ENCODE measurements around the gene TPRG1.
"Not testable (repeated sequence)": the region's sequence is repeated elsewhere in the genome, so short reads cannot be mapped to it uniquely, and the experiment has no call there.

The TPRG1 gene

DNA sequence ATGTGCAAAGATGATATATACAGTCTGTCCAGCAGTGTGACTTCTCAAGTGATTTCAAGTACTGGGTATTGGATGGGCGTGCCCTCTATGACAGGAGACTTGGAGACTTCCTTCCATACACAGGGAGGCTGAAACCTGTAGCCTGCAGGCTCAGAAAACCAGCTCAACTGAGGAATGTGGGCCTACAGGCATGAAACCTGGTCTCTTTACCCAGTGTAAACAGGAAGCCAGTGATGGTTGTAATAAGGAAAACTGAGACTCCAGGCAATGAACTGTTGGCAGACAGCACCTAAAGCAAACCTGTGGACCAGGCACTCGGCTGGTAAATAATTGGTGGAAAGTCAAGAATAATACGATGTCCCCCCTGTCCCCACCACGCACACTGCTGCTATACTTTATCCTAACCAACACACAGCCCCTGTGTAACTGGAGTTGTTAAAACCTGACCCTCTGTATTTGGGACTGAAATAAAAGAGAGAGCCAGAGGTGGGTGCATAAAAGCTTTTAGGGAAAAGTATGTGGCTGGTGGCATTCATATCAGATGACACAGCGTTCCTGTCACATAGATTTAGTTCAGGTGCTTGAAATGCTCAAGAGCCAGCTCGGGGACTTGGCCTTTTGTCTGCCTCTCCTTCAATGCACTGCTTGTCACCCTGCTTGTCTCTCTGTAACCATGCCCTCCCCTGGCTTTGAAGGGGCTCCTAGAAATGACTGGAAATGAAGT lies 144.7 kb downstream of the TPRG1 start:
- DNase-seq (ENCODE audit: low spot score): no peak

DNA sequence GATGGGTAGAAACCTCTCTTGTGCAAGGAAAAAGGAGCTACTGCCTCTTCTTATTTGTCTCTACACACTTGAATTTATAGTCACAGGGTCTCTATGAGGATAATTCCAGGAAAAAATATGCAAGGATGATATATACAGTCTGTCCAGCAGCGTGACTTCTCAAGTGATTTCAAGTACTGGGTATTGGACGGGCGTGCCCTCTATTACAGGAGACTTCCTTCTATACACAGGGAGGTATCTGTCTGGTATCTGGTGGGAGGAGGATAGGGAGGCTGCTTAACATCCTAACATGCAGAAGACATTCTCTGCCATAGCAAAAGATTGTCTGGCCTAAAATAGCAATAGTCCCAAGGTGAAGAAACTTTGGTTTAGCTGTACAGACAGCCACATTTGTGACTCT lies 146.1 kb downstream of the TPRG1 start:
- no peak for DNase-seq (ENCODE audit: low spot score)

DNA sequence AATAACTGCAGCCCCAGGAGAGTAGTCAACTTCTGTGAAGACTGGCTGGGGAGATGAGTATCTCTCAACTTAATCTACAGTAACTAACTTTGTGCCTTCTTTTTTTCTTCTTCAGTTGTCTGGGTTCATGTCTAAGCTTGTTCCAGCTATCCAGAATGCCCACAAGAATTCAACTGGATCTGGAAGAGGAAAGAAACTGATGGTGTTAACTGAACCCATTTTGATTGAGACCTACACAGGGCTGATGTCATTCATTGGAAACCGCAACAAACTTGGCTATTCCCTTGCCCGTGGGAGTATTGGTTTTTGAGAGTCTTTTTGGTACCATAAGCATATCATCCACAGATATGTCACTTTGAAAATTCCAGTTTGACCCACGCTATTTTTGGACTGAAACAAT lies 148.7 kb downstream of the TPRG1 start:
- no peak for DNase-seq (ENCODE audit: low spot score)

DNA sequence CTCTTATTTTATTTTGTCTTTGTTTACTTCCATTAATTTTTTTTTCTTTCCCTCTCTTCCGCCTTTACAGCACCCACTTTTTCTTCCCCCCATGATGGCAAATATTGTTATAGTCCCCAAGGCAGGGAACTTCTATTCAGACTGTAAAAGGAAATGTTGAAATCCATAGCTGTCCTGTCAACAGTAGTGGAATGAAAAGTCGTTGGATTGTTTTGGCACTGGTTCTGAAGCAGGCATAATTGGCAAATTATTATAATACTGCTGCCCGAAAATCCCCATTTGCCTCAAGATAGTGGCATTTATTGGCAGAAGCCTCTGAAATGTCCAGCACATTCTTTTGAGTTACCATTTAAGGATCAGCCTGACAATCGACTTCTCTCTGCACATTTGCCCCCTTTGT lies 150.6 kb downstream of the TPRG1 start:
- no peak for DNase-seq (ENCODE audit: low spot score)

DNA sequence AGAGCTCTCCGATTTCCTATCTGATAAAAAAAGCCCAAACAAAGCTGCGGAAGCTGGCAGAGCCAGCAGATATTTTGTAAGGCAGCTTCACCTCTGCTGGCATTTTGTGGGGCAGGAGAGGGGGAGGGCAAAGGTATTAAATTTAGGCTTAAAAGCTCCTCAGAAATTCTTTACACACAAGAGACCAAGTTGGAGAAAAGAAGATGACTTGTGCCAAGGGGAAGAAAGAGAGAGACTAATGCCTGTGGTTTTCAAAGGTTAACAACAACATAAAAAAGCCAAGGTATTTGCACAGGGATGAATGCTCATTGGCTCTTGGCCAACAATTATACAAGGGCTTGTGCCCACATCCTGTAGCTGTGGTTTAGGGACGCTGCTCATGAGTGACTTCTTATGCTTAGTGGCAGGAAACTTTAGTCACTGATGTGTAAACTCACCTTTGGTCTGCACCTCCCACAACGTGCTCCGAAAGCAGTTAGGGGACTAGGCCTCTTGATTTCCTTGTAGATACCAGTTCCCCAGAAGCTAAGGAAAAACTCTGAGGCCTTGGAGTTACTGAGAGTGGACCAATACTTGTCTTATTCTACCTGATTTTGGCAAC lies 152.9 kb downstream of the TPRG1 start:
- peak; percentile 96 for DNase-seq (ENCODE audit: low spot score)

DNA sequence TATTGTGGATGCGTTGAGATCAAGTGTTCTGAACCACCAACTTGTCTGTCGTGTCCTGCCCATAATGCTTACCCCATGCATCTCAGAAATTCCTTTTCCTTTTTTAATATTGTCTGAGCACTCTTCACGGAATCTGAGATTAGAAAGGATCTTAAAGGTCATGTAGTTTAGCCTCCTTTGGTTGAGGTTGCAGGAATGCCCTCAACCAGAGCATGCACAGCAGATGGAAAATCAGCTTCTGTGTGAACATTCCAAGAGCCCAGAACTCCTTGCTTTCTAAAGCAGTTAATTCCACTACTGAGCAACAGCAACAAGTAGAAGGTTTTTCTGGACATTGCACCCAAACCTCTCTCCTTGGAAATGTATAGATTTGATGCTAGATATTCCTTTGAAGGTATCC lies 153.7 kb downstream of the TPRG1 start:
- no peak for DNase-seq (ENCODE audit: low spot score)

DNA sequence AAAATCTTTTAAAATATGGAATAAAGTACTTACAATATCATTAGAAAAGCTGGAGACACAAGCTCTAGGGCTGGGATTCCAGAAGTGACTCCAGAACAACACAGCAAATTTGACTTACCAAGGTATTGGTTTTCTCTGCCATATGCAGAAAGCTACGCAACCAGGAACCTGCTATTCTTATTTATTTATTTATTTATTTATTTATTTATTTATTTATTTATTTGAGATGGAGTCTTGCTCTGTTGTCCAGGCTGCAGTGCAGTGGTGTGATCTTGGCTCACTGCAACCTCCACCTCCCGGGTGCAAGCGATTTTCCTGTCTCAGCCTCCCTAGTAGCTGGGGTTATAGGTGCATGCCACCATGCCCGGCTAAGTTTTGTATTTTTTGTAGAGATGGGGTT lies 157.9 kb downstream of the TPRG1 start:
- not testable (repeated sequence) for DNase-seq (ENCODE audit: low spot score)

DNA sequence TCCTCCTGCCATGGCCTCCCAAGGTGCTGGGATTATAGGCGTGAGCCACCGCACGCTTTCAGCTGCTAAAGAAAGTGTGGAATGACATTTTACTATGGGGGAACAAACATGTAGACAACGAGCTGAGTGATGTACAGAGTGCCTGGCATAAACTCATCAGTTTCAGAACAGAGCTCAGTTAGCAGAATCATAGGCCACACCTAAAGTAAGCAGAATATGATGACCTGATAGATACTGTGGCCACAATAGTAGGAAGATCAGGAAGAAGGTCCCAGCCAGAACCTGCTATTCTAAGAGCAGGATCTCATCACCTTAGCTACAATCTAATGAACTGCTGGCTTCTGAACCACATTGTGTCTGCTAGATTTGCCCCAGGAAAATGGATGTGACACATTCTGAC lies 158.3 kb downstream of the TPRG1 start:
- DNase-seq (ENCODE audit: low spot score): no peak

DNA sequence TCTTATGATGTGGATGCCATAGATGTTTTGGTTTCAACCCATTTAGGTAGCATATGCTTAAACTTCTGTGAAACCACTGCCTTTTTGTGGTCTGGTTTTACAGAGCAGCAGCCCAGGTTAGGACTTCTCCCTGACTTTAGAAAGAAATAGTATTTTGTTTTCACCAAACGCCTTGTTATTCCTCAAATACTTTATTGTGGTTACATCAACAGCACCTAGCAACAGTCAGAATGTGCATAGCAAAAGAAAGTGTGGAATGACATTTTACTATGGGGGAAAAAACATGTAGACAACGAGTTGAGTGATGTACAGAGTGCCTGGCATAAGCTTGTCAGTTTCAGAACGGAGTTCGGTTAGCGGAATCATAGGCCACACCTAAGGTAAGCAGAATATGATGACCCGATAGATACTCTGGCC lies 159.2 kb downstream of the TPRG1 start:
- DNase-seq (ENCODE audit: low spot score): peak; percentile 50

DNA sequence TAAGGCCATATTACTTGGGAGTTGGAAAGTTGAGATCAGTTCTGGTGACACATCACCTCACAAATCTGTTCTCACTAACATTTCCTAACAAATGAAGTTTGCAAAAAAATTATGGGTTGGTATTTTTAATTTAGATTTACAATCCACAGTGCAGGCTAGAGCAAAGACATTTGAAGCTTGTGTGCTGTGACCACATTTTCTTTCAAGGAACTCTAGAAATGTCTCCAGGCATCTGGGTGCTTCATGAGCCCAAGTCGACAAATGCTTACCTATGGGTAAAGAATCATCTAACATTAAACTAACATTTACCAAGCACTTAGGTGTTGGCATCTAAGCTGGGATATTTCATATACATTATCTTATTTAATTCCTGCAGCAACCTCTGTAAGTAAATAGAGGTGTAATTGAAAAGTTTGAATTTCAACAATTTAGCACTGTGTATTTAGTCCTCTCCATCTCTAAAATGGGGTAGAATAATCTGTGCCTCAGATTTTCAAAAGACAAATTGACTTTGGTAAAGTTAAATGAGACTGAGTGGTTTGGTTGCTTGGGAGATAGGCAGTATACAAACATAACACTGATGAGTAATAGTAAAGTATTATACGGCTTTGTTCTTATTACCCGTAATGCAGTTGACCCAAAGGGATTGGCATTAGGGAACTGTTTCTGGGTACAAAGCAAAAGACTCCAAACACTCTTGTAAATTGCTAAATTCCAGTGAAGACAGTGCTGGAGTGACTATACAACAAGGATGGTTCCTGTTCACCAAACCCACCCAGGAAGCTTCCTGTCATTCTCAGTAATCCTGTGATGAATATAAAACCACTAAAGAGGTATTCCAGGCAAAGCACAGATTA lies 162.5 kb downstream of the TPRG1 start:
- DNase-seq (ENCODE audit: low spot score): no peak

DNA sequence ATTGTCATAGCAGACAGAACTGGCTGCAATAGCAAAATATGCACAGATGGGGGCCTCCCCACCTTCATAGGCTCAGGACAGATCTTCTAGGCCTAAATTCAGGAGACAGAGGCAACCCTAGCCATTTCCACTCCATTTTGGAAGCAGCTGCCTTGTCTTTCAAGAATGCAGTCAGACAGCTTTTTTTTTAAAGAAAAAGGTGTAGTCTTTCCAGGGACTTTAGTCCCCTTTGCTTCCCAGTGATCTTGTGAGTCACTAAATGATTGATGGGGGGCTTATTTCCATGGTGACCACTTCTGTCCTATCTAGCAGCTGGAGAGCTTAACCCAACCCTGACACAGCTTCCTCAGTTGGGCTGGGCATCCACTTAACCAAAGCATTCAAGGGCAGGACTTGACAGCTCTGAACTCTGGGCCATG lies 165.9 kb downstream of the TPRG1 start:
- DNase-seq (ENCODE audit: low spot score): no peak

DNA sequence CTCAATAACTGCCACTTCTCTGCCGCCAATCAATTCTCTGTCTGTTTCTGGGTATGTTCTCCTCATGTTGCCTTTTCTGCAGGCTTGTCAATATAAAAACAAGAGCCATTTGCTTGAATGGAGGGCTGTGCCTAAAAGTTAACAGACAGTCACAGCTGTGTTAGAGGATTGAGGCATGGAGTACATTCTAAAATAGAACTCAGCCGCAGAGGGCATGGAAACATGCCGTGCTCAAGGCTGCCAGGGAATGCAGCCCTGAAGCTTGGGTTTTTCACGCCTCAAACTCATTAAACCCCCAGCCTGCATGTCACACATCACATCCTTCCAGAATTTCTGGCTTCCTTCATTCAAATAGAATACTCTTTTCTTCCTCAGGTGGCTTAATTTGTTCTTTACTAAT lies 166.6 kb downstream of the TPRG1 start:
- DNase-seq (ENCODE audit: low spot score): no peak

DNA sequence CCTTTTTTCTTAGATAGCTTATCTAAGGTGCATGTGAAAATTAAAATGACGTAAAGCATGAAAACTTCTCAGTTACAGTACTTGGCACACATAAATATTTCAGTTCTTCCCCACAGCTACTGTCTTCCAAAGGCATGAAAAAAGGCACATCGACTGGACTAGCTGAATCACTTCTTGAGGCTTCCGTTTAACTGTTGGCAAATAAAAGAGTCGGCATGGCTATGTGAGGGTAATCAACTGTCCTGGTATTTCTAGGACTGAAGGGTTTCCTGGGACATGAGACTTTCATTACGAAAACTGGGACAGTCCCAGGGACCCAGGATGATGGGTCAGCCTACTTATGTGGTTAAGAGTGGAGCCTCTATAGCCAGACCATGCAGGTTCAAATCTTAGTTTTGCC lies 168.2 kb downstream of the TPRG1 start:
- DNase-seq (ENCODE audit: low spot score): no peak

DNA sequence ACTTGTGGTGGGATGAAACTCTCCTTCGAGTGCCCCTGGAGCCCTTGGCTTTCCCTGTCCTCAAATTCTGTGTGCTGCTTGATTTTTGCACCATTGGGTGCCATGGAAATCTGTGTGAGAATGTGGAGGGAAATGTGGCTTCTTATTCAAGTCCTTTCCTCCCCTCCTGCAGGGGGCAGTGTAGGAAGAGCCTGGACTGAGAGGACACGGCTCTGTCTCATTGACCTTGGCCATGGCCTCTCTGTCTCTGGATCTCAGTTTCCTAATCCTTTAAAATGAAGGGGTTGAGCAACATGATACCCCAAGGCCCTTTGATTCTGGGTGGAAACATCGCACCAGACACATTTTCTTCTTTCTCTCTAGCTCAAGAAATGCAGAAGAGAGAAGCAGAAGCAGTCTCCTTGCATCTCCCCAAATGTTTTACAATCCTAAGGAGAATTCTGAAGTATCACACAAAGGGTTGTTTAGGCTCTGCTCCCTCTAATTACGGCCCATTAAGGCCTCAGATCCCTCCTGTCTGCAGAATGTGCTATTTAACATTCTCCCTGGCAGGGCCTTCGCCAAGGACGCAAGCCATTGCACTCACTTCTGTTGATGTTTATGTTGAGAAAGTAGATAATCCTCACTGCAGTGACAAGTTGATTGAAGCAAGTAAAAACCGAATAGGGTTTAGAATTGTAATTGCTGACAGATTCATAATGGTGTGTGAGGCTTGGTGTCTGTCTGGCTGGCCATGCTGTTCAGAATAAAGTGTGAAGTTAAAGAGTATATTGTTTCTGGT lies 169.1 kb downstream of the TPRG1 start:
- no peak for DNase-seq (ENCODE audit: low spot score)

DNA sequence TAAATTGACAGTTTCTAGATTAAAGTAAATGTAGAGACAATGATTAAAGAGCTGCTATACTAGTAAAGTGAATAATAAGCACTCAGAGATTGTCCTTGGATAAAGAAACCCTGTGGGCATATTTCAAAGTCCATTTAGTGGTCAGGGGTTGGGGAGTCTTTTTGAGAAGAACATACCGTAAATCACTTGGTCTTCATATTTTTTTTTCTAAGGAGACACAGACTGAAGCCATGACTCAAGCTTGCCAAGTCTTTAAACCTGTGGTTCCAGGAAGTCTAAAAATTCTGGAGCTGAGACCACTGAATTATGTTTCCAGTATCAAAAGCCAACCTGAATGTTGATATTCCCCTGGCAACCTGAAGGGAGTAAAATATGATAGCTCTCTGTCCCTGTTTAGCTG lies 171.0 kb downstream of the TPRG1 start:
- no peak for DNase-seq (ENCODE audit: low spot score)

DNA sequence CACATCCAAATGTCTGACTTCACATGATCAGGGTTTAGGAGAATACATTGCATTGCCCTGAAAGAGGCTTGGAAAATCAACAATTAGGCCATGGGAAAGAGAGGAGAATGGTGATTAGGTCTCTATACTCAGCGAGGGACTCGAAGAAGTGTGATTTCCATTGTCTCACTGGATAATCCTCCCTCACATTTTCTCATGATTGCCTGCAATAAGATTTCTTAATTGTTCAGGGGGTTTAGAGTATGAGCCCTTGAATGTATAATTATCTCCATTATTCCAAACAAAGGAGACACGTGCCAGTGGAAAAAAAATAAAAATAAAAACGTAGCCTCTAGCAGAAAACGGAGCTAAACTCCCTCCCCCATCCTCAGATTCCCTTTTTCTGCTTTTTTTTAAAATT lies 173.2 kb downstream of the TPRG1 start:
- DNase-seq (ENCODE audit: low spot score): no peak

DNA sequence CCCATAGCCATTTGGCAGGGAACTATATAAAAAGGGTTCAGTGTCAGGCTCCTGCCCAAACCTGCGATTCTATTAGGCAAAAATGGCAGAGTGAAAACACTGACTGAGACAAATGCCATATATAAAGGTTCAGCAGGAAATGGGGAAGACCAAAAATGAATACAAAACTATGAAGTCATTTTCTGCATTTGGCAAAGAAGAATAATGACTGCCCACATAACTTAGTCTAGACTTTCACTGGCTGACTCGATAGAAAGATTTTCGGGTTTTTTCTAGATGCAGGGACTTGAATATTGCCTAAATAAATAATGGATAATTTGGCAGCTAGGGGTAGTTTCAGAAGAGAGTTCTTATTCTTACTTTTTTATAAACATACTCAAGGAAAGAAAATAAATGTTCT lies 178.0 kb downstream of the TPRG1 start:
- DNase-seq (ENCODE audit: low spot score): no peak

DNA sequence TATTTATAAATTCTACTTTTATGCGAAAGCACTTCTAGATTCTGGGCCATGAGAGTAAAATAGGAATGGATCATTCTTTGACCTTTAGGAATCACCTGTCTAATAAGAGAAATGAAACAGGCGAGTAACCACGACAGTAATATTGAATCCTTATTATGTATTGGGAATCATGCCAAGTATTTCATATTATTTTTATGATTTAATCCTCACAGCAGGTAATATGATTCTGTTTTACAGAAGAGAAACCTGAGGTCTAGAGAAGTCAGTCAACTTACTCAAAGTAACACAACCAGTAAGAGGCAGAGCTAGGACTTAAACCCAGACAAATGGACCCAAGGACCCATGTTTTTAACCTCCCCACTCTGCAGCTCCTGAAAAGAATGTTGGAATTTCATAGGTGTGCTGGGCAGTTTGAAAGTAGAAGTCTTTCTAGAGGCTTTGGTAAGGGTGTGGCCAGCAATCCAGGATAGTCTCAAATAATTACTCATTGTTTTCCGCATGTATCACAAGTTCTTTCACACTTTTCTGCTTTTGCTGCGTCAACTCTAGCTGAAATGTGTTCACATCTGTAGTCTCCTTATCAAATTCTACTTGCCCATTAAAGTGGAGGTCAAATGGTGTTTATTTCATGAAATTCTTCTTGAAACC lies 181.7 kb downstream of the TPRG1 start:
- DNase-seq (ENCODE audit: low spot score): no peak

DNA sequence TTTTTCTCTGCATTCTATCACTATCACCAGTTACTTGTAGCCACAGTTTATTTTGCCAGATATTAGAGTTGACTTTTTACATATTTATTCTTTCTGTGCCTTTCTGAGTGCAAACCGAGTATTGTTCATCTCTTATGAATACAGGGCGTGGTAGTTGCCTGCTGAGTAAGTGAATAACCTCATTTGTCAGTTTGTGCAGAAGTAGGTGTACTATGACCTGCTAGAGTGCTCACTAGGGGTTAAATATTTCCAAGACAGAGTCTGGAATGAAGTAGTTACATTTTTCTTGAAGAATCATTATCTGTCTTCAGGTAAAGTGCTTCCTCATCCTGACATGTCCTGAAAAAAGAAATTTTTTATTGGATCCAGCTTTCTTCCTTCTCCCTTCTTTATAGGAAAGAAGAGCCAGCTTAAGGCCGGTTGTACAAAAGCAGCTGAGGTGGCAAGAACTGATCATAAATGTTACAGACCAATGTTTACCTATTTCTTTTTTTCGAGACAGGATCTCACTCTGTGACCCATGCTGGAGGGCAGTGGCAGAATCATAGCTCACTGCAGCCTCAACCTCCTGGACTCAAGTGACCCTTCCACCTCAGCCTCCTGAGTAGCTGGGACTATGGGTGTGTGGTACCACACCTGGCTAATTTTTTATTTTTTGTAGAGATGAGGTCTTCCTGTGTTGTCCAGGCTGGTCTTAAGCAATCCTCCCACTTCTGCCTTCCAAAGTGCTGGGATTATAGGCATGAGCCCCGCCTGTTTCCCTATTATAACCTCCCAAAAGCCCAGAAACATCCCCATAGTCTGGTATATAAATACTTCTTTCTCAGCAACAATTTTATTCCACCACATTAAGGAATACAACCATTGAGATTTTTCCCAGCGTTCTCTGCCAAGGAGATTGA lies 182.5 kb downstream of the TPRG1 start:
- no peak for DNase-seq (ENCODE audit: low spot score)

DNA sequence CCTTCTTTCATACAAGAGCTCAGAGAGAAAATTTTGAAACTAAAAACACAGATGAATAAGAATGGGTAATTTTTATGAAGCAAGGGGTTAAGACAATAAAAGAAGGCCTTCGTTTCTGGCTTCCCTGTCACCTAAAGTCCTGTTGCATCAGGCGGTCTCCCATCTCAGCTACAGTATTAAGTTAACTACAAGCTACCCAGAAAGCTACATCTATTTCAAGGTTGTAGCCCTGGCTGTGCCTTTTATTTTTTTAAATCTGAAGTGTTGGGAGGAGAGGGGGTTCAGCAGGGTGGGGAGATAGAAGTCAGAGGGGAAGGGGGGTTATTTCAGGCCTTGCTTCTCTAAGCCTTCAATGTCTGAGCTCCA lies 183.3 kb downstream of the TPRG1 start:
- DNase-seq (ENCODE audit: low spot score): no peak
